ENCODE results near the gene CHST2.

DNA sequence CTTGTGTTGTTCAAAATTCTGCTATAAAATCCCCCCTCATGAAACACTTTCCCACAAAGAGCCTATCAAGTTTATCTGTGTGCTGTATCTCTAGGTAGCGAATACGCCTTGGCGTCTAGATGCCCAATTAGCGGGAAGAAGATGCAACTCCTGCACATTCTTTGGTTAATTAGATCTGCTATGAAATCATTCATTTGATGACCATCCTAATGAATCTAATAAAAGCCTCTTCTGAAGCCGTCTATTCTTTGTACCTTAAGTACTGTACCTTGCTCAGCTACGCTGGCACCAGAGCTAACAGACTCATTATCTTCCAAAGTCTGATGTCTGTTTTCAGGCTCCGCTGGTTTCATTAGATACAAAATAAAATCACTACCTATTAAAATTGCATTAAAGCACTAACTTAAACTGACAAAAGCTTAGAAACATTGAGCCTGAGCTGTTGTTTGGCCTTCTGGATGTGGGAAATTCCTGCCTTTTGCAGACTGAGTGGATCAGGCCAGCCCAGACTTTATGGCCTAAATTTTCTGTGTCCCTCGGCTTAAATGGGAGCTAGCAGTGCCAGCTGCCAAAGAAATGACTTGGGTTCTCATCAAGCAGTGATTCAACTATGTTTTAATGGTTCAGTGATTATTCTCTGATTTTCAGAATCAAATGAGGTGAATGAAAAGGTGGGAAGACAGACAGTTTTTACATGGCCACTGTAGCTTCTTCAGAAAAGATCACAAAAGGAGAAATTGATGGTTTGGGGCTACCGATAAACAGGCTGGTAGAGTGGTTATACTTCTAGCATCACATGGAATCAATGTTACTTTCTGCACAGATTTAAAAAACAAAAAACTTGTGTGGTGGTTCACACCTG lies 28.4 kb upstream of the CHST2 start:
- TF ChIP-seq GATA2 (IDR thresholded peaks at IDR 0.05; ENCODE audit: low read depth, low read length) (no peak), GATA3 (IDR thresholded peaks at IDR 0.05; ENCODE audit: low read depth, low read length) (no peak)
